ENCODE data around the gene ANKMY2.

Gene ANKMY2

DNA sequence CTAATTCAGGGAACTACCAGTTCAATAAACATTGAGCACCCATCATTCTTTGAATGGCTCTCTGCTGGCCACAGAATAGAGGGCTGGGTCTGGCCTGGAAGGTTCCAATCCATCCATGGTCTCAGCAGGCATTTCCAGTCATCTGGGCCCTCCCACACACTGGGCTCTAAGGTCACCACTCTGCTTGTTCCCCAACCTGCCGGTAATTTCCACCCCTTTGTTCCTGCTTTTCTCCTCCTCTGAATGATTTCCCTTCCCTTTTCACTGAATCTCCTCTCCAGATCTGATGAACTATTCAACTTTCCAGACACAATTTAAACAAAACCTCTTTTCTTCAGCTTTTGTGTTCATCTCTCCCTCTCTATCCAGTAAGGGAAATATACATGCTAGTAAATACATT is 3.0 kb upstream of the ANKMY2 start:
- Histone ChIP-seq H3K27me3 (ENCODE audit: control insufficient read depth in 1 of 2, insufficient read depth in 1 of 2, low read length in 2 of 2) (no peaks in the 10 kb centered on the region), H3K23ac (ENCODE audit: low read length in 2 of 2) (no peak overlapping the region), H2AK5ac (ENCODE audit: low read length, severe bottlenecking) (no peak overlapping the region), H2AFZ (ENCODE audit: low read depth, low read length) (no peak overlapping the region), H3K27ac (ENCODE audit: low read length, poor library complexity, severe bottlenecking) (no peak overlapping the region), H3K9ac (ENCODE audit: low read length) (no peak overlapping the region), H4K8ac (ENCODE audit: low read length) (no peak overlapping the region), H3K14ac (ENCODE audit: low read length in 2 of 2) (no peak overlapping the region), H3K18ac (ENCODE audit: low read depth in 1 of 2, low read length in 2 of 2) (no peak overlapping the region), H3K4me1 (ENCODE audit: control insufficient read depth, insufficient read depth, low read depth, low read length) (peaks cover 3% of the 10 kb centered on the region), H2BK12ac (ENCODE audit: low read length in 2 of 2) (no peak overlapping the region), H3K4ac (ENCODE audit: low read depth in 1 of 2, low read length in 2 of 2) (no peak overlapping the region), H3K4me3 (ENCODE audit: insufficient read depth in 1 of 2, low read depth in 1 of 2, low read length in 2 of 2) (peak overlapping the region in 1 of 2 experiments; percentile 94), H3K79me1 (replicated peaks; ENCODE audit: low read length, poor library complexity, severe bottlenecking) (peaks cover 11% of the 10 kb centered on the region), H2BK15ac (ENCODE audit: low read depth, poor library complexity, severe bottlenecking) (no peak overlapping the region), H3K9me3 (ENCODE audit: control insufficient read depth, low read length) (no peaks in the 10 kb centered on the region), H3K36me3 (ENCODE audit: control insufficient read depth in 1 of 2, insufficient read depth in 2 of 2, low read depth in 1 of 2, low read length in 2 of 2) (no peaks in the 10 kb centered on the region), H3K4me2 (ENCODE audit: low read length, poor library complexity, severe bottlenecking) (no peak overlapping the region), H2BK120ac (ENCODE audit: low read depth, low read length) (no peak overlapping the region), H4K91ac (ENCODE audit: low read length) (no peak overlapping the region), H2BK5ac (ENCODE audit: low read depth, low read length, poor library complexity, severe bottlenecking) (no peak overlapping the region)
- no peak for DNase-seq
- 90% methylated on average over 1 of the region's 1 CpG for WGBS

DNA sequence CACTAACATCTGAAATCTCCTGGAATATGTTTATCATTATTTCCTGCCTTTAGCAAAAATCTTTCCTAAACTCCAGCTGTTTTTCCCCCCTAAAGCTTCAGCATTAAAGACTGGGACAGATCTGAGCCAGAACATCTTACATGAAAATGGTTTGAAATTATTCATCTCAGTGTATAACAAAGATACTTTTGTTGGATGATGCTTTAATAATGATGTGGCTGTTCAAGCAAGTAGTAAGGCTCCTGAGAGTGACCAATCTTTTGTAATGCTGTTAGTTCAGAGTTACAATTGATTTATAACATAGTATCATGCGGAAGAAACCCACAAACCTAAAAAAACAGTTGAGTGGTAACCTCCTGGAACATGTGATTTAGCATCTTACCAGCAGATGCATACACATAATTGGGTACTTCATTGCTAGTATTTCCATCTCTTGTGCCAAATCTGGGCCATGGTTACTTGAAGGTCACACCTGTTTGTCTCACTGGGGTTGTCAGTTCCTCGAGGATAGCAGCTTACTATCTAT is 1.9 kb upstream of the ANKMY2 start:
- Histone ChIP-seq H3K4me1 (ENCODE audit: control insufficient read depth, insufficient read depth, low read depth, low read length) (peaks cover 3% of the 10 kb centered on the region), H3K4me2 (ENCODE audit: low read length, poor library complexity, severe bottlenecking) (peak overlapping the region; percentile 64), H3K18ac (ENCODE audit: low read depth in 1 of 2, low read length in 2 of 2) (no peak overlapping the region), H2AFZ (ENCODE audit: low read depth, low read length) (no peak overlapping the region), H3K27me3 (ENCODE audit: control insufficient read depth in 1 of 2, insufficient read depth in 1 of 2, low read length in 2 of 2) (no peaks in the 10 kb centered on the region), H3K9me3 (ENCODE audit: control insufficient read depth, low read length) (no peaks in the 10 kb centered on the region), H3K27ac (ENCODE audit: low read length, poor library complexity, severe bottlenecking) (no peak overlapping the region), H2BK15ac (ENCODE audit: low read depth, poor library complexity, severe bottlenecking) (no peak overlapping the region), H3K23ac (ENCODE audit: low read length in 2 of 2) (no peak overlapping the region), H2BK5ac (ENCODE audit: low read depth, low read length, poor library complexity, severe bottlenecking) (no peak overlapping the region), H3K4ac (ENCODE audit: low read depth in 1 of 2, low read length in 2 of 2) (no peak overlapping the region), H3K9ac (ENCODE audit: low read length) (peak overlapping the region; percentile 97), H3K79me1 (replicated peaks; ENCODE audit: low read length, poor library complexity, severe bottlenecking) (peaks cover 8% of the 10 kb centered on the region), H2BK12ac (ENCODE audit: low read length in 2 of 2) (no peak overlapping the region), H3K14ac (ENCODE audit: low read length in 2 of 2) (no peak overlapping the region), H3K36me3 (ENCODE audit: control insufficient read depth in 1 of 2, insufficient read depth in 2 of 2, low read depth in 1 of 2, low read length in 2 of 2) (peaks cover 0 to 6% of the 10 kb centered on the region in 2 experiments), H2BK120ac (ENCODE audit: low read depth, low read length) (no peak overlapping the region), H2AK5ac (ENCODE audit: low read length, severe bottlenecking) (no peak overlapping the region), H3K4me3 (ENCODE audit: insufficient read depth in 1 of 2, low read depth in 1 of 2, low read length in 2 of 2) (peak overlapping the region in 1 of 2 experiments; percentile 94), H4K91ac (ENCODE audit: low read length) (no peak overlapping the region), H4K8ac (ENCODE audit: low read length) (no peak overlapping the region)
- WGBS, result 74% methylated on average over 2 of the region's 2 CpGs
- DNase-seq, result no peak

DNA sequence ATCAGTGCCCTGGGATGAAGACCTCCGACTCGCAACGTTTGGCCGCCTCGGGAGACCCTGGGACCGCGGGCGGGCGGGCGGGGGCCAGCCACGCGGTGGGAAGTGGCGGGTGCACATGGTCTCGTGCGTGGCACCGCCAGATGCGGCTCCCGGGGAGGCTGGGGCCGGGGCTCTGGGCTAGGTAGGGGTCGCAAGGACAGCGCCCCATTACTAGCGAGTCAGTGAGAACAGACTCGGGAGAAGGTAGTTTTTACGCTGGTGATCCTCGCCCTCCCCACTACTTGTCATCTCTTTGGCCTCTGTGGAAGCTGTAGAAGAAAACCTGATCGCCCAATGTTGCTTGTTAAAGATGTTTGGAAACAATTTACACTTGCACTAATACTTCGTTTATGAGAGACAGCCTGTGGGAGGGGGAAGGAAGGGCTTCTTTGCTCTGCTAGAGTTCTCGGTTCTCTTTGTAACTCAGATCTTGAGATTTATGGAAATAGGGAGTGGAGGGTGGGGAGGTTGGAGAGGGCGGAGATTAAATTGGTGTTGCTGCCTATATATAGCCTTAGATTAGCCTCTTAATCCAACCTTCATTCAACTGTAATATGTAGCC is 1.0 kb upstream of the ANKMY2 start:
- peak overlapping the region; percentile 86 to 95 for H3K18ac ChIP-seq (ENCODE audit: low read depth in 1 of 2, low read length in 2 of 2)
- no peak overlapping the region for H2BK5ac ChIP-seq (ENCODE audit: low read depth, low read length, poor library complexity, severe bottlenecking)
- no peak overlapping the region for H2BK12ac ChIP-seq (ENCODE audit: low read length in 2 of 2)
- H3K14ac ChIP-seq (ENCODE audit: low read length in 2 of 2), result peak overlapping the region; percentile 64 to 100
- H2AK5ac ChIP-seq (ENCODE audit: low read length, severe bottlenecking), result no peak overlapping the region
- no peaks in the 10 kb centered on the region for H3K9me3 ChIP-seq (ENCODE audit: control insufficient read depth, low read length)
- no peak overlapping the region for H2AFZ ChIP-seq (ENCODE audit: low read depth, low read length)
- WGBS, result 2% methylated on average over 16 of the region's 29 CpGs
- H3K27ac ChIP-seq (ENCODE audit: low read length, poor library complexity, severe bottlenecking), result no peak overlapping the region
- H3K4me2 ChIP-seq (ENCODE audit: low read length, poor library complexity, severe bottlenecking), result peak overlapping the region; percentile 75
- peaks cover 3% of the 10 kb centered on the region for H3K4me1 ChIP-seq (ENCODE audit: control insufficient read depth, insufficient read depth, low read depth, low read length)
- peaks cover 0 to 6% of the 10 kb centered on the region in 2 experiments for H3K36me3 ChIP-seq (ENCODE audit: control insufficient read depth in 1 of 2, insufficient read depth in 2 of 2, low read depth in 1 of 2, low read length in 2 of 2)
- peak overlapping the region; percentile 94 to 100 for H3K4me3 ChIP-seq (ENCODE audit: insufficient read depth in 1 of 2, low read depth in 1 of 2, low read length in 2 of 2)
- H2BK120ac ChIP-seq (ENCODE audit: low read depth, low read length), result no peak overlapping the region
- H3K27me3 ChIP-seq (ENCODE audit: control insufficient read depth in 1 of 2, insufficient read depth in 1 of 2, low read length in 2 of 2), result no peaks in the 10 kb centered on the region
- H3K9ac ChIP-seq (ENCODE audit: low read length), result peak overlapping the region; percentile 97
- peaks cover 5% of the 10 kb centered on the region for H3K79me1 ChIP-seq (replicated peaks; ENCODE audit: low read length, poor library complexity, severe bottlenecking)
- no peak overlapping the region for H2BK15ac ChIP-seq (ENCODE audit: low read depth, poor library complexity, severe bottlenecking)
- H4K8ac ChIP-seq (ENCODE audit: low read length), result no peak overlapping the region
- H3K23ac ChIP-seq (ENCODE audit: low read length in 2 of 2), result no peak overlapping the region
- peak overlapping the region in 1 of 2 experiments; percentile 84 for H3K4ac ChIP-seq (ENCODE audit: low read depth in 1 of 2, low read length in 2 of 2)
- DNase-seq, result peak; percentile 36
- peak overlapping the region; percentile 92 for H4K91ac ChIP-seq (ENCODE audit: low read length)

DNA sequence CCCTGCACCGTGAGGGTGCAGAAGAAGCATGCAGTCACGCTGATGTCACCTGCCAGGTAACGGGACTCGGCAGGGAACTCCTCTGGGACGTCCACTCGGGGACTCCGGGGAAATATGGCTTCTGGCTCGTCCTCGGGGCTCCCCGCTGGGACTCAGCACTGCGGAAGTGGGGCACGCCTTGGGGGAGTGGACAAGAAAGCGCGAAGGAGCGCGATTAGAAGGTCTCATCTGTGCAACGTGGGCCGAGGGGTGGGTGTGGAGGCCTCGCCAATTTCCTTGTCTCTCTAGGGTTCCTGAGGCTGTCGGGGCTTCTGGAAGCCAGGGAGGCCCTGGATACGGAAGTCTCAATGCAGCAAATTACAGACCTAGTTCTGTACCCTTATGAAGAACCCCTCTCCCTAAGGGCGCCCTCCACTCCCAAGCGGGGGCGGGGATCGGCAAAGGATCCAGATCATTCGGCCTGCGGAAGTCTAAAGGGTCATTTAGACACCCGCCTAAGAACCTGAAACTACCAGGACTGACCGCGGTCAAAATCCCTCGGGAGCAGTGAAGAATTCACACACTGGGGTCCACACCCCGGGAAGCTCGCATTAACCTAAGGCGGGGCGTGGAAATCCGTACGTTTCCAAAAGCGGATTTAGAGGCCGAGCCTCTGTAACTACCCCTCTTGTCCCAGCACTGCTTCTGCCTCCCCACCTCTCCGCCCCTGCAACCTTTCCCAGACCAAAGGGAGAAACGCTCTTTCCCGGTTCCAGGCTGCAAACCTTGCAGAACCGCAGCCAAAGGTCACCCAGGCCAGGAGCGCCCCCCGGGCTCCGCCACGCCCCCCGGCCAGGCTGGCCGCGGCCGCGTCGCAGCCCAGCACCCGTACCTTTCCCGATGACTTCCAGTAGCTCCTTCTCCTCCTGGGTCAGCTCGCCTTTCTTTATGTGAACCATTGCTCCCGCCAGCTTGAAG is 640 bp downstream of the ANKMY2 start:
- peak overlapping the region; percentile 20 for H2AK5ac ChIP-seq (ENCODE audit: low read length, severe bottlenecking)
- peak overlapping the region; percentile 66 for H2AFZ ChIP-seq (ENCODE audit: low read depth, low read length)
- peaks cover 0 to 6% of the 10 kb centered on the region in 2 experiments for H3K36me3 ChIP-seq (ENCODE audit: control insufficient read depth in 1 of 2, insufficient read depth in 2 of 2, low read depth in 1 of 2, low read length in 2 of 2)
- no peaks in the 10 kb centered on the region for H3K9me3 ChIP-seq (ENCODE audit: control insufficient read depth, low read length)
- peak overlapping the region in 1 of 2 experiments; percentile 89 for H3K4ac ChIP-seq (ENCODE audit: low read depth in 1 of 2, low read length in 2 of 2)
- peak overlapping the region; percentile 97 for H3K9ac ChIP-seq (ENCODE audit: low read length)
- H3K4me1 ChIP-seq (ENCODE audit: control insufficient read depth, insufficient read depth, low read depth, low read length), result peaks cover 4% of the 10 kb centered on the region
- peak overlapping the region; percentile 77 to 94 for H3K4me3 ChIP-seq (ENCODE audit: insufficient read depth in 1 of 2, low read depth in 1 of 2, low read length in 2 of 2)
- H3K27me3 ChIP-seq (ENCODE audit: control insufficient read depth in 1 of 2, insufficient read depth in 1 of 2, low read length in 2 of 2), result no peaks in the 10 kb centered on the region
- peak overlapping the region; percentile 88 for H3K27ac ChIP-seq (ENCODE audit: low read length, poor library complexity, severe bottlenecking)
- peak overlapping the region; percentile 67 for H2BK5ac ChIP-seq (ENCODE audit: low read depth, low read length, poor library complexity, severe bottlenecking)
- peaks cover 6% of the 10 kb centered on the region for H3K79me1 ChIP-seq (replicated peaks; ENCODE audit: low read length, poor library complexity, severe bottlenecking)
- WGBS, result under 1% methylated on average over 49 of the region's 57 CpGs
- peak overlapping the region; percentile 28 for H4K91ac ChIP-seq (ENCODE audit: low read length)
- peak overlapping the region in 1 of 2 experiments; percentile 35 for H3K14ac ChIP-seq (ENCODE audit: low read length in 2 of 2)
- peak overlapping the region; percentile 81 for H3K4me2 ChIP-seq (ENCODE audit: low read length, poor library complexity, severe bottlenecking)
- H3K23ac ChIP-seq (ENCODE audit: low read length in 2 of 2), result peak overlapping the region in 1 of 2 experiments; percentile 31
- peak overlapping the region; percentile 77 for H4K8ac ChIP-seq (ENCODE audit: low read length)
- peak; percentile 73 for DNase-seq
- H2BK15ac ChIP-seq (ENCODE audit: low read depth, poor library complexity, severe bottlenecking), result peak overlapping the region; percentile 15
- H2BK12ac ChIP-seq (ENCODE audit: low read length in 2 of 2), result no peak overlapping the region
- peak overlapping the region; percentile 58 to 59 for H3K18ac ChIP-seq (ENCODE audit: low read depth in 1 of 2, low read length in 2 of 2)
- H2BK120ac ChIP-seq (ENCODE audit: low read depth, low read length), result peak overlapping the region; percentile 39
